ENCODE data around the gene LRRC74B. TPM values are rescaled to one million over a fixed set of nuclear protein-coding genes. Genes with fewer than 3 reads are reported as not detected.
"Not testable (repeated sequence)": the region's sequence is repeated elsewhere in the genome, so short reads cannot be mapped to it uniquely, and the experiment has no call there.

The LRRC74B gene
- total RNA-seq, 1 donor from 2014 or later: under 0.01 TPM

DNA sequence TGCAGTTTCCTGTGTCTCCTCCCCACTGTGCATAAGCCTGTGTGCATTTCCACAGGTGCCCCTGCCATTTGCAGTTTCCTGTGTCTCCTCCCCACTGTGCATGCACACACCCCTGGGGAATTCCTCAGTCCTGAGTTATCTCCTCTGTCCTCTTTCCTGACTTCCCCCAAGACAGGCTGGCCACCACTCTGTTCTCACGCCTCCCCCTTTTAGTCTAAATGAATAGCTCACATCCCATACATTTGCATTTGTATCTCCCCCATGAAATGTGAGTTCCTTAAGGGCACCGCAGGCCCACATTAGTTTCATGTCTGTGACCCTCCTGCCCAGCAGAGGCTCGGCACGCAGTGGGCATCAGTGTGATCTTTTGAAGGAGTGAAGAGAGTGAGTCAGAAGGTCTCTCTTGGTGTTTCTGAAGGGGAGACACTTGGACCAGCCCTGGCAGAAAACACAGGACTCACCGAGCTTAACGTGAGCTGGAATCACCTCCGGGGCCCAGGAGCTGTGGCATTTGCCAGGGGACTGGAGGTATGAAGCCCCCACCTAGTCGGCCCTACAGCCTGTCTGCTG is 6.2 kb downstream of the LRRC74B start:
- FAIRE-seq (no peak), DNase-seq (ENCODE audit: low spot score in 2 of 2) (no peak)

- FAIRE-seq: no peak
- no peak for DNase-seq (ENCODE audit: low spot score in 2 of 2)
These were observed 7.1 kb downstream of the LRRC74B start for GRCh38 chr22:21052715-21053459.

DNA sequence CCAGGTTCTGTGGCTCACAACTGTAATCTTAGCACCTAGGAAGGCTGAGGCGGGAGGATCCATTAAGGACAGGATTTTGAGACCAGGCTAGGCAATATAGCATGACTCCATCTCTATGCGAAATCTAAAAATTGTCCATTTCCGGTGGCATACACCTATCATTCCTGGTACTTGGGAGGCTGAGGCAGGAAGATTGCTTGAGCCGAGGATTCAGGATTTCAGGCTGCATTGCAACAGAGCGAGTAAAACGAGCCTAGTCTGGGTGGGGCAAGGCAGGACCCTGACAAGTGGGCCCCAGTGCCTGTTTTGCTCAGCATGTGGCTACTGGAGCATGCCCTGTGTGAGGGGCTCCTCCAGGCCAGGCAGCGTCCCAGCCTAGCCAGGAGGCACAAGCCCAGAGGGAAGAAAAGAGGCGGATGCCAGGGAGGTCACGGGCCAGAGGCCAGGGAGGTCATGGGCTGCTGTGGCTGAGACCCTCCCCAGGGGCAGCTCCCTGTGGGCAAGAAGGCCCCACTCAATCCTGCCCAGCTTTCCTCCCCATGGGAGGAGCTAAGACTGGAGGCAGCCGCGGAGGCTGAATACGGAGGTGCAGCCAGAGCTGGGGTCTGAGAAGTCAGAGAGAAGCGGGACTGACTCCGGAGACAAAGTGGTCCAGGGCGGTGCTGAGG is 8.4 kb downstream of the LRRC74B start:
- DNase-seq (ENCODE audit: low spot score in 2 of 2): no peak
- no peak for FAIRE-seq

DNA sequence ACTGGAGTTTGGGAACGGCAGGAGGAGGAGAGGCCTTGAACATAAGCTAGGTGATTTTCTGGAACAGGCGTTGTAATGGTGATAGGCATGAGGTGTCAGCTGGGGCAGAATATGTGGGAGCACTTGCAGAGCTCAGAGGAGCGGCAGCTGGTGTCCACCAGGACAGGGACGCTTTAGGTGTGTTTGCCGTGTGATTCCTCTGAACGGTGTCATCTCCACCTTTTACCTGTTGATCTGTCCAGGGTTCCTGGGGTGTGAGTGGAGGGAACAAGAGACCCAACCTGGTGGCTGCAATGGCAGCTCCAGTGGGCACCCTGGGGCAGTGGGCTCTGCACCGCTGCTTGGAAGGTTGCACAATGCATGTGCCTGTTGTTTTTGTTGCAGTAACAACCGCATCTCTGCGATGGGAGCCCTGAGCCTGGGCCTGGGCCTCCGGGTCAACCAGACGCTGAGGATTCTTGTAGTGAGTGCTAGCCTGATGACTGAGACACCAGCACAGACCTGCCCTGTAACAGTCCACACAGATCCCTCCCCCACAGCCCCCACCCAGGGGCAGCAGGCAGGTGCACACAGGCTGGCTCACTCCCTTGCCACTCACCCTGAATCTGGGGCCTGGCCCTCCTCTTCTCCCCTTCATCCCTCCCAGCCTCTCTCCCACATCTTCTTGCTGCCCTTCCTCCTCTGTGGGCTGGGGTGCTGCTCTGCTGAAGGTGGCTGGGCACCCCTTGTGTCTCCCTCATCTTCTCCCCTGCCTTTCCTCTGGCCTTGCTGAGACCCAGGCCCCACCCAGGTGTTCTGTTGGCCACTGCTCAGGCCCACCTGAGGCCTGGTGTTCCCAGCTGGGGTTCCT is 9.2 kb downstream of the LRRC74B start:
- FAIRE-seq (no peak), DNase-seq (ENCODE audit: low spot score in 2 of 2) (no peak)

DNA sequence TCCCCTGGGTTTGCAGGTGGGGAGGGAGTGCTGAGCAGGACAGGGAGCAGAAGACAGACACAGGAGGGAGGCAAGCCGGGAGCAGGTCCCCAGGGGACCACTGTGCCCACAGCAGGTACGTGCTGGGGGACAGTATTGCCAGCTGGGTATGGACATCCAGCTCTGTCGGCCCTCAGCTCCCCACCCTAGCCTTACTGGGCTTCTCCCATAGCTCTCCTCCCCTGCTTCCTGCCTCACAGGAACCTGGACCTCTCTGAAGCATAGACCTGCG is 9.8 kb downstream of the LRRC74B start:
- FAIRE-seq (no peak), DNase-seq (ENCODE audit: low spot score in 2 of 2) (no peak)

DNA sequence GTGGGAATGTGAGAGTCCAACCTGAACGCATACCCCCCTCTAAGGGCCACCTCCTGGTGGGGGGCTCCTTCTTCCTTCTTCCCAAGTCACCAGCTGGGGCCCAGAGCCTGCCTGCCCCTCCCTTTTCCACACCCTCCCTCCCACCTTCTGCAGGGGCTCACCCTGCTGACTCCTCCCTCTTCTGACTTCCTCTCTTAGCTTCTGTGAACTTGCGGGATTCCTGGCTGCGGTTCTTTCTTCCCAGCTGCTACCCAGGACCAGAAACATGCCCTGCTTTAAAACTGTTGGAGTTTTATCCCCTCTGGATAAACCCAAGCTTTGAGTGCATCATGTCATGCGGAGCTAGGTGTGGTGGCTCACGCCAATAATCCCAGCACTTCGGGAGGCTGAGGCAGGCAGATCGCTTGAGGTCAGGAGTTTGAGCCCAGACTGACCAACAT is 10.2 kb downstream of the LRRC74B start:
- FAIRE-seq (no peak), DNase-seq (ENCODE audit: low spot score in 2 of 2) (no peak)

DNA sequence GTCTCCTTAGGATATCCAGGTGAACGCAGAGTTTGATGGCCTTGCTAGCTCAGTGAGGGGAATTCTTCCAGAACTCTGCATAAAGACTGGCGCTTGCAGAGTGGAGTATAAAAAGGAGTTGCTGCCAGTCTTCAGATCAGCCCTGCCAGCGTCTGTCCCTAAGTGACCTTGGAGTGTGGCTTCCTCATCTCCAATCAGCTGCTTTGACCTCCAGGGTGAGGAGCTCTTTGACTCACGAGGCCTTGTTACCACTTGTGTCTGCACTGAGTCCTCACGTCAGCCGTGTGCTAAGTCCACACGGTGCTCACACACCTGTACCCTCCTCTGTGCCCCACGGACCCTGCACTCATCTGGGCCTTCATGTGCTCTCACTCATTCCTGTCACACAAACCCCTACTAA is 14.6 kb downstream of the LRRC74B start:
- DNase-seq (ENCODE audit: low spot score in 2 of 2); FAIRE-seq: not testable (repeated sequence)

DNA sequence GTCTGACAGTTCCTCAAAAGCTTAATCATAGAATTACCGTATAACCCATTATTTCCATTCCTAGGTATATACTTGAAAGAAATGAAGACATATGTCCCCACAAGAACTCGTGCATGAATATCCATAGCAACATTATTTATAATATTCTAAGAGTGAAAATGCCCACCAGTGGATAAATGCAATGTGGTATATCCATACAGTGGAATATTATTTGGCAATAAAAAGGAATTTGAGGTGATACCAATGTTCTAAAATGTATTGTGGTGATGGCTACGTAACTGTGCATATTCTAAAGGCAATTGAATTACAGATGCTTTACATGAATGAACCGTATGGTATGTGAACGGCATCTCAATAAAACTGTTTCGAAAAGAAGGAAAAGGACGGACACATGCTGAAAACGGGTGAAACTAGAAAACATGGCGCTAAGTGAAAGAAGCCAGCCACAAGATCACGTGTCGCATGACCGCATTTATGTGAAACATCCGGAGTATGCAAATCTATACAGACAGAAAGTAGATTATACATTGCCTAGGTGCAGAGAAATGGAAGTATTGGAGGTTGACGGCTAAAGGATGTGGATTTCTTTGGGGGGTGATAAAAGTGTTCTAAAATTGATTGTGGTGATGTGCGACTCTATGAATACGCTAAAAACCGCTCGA is 16.0 kb downstream of the LRRC74B start:
- not testable (repeated sequence) for FAIRE-seq; DNase-seq (ENCODE audit: low spot score in 2 of 2)

- not testable (repeated sequence) for FAIRE-seq; DNase-seq (ENCODE audit: low spot score in 2 of 2)
These were observed 18.7 kb downstream of the LRRC74B start for GRCh38 chr22:21064425-21064824.

DNA sequence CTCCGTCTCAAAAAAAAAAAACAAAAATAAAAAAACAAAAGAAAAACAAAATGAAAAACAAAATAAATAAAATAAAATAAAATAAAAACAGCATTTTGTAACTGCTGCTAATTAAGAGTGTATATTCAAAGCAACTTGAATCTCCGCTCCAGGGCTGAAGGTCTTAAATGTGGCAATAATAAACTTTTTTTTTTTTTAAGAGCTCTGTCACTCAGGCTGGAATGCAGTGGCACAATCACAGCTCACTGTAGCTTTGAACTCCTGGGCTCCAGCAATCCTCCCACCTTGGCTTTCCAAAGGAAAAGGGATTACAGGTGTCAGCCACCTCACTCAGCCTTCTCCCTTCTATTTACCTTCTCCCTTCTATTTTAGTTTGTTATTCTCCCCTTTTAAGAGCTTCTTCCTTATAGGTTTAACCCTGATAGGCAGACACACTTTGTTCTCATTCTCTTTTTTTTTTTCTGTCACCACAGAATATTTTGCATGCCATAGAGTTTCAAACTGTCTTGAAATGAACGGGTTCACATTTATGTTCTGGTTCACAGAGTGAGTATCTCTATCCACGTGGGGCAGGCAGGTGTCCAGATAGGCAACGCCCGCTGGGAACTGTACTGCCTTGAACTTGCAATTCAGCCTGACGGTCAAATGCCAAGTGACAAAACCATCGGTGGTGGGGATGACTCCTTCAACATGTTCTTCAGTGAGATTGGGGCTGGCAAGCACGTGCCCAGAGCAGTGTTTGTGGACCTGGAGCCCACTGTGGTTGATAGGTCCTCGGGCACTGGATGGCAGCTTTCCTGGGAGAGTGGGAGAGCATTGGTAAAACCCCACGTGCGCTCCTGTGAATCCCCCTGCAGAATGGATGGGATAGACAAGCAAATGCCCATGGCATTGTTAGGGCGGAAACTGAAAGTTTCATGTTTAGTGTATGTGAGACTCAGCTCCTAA is 19.4 kb downstream of the LRRC74B start:
- FAIRE-seq: no peak

DNA sequence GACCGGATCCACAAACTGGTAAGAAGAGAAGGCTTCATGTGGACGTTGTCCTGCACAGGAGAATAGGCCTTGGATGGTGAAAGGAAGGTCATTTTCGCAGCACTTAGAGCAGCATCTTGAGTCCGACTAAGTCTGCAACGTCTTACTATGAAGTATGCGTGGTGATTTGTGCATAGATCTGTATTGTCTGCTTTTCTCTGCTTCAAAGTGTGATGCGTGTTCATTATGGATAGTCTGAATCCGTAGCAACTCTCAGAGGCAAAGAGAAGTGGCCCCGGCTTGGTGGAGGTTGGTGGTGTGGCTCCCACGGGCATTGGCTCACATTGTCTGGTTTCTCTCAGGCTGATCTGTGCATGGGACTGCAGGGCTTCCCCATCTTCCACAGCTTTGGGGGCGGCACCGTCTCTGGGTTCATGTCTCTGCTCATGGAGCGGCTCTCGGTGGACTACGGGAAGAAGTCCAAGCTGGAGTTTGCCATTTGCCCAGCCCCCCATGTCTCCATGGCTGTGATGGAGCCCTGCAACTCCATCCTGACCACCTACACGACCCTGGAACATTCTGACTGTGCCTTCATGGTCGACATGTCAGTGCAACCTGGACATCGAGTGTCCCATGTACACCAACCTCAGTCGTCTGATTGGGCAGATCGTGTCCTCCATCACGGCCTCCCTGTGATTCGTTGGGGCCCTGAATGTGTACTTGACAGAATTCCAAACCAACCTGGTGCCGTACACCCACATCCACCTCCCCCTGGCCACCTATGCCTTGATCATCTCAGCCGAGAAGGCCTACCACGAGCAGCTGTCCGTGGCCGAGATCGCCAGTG is 21.5 kb downstream of the LRRC74B start:
- FAIRE-seq: no peak
- no peak for DNase-seq (ENCODE audit: low spot score in 2 of 2)

More for the DNA sequence above, 19.4 kb downstream of the LRRC74B start:
- no peak for DNase-seq (ENCODE audit: low spot score in 2 of 2)

GRCh38 chr22:21067901-21068680 is 22.3 kb downstream of the LRRC74B start:
- FAIRE-seq (no peak), DNase-seq (ENCODE audit: low spot score in 2 of 2) (no peak)

- DNase-seq (ENCODE audit: low spot score in 2 of 2): no peak
- FAIRE-seq: no peak
These were observed 23.0 kb downstream of the LRRC74B start for GRCh38 chr22:21068681-21069276.

GRCh38 chr22:21069375-21069774 is 23.6 kb downstream of the LRRC74B start:
- FAIRE-seq: no peak

GRCh38 chr22:21070690-21071615 is 25.2 kb downstream of the LRRC74B start:
- DNase-seq (ENCODE audit: low spot score in 2 of 2) (no peak), FAIRE-seq (no peak)

More at GRCh38 chr22:21069375-21069774, 23.6 kb downstream of the LRRC74B start:
- DNase-seq (ENCODE audit: low spot score in 2 of 2): no peak

DNA sequence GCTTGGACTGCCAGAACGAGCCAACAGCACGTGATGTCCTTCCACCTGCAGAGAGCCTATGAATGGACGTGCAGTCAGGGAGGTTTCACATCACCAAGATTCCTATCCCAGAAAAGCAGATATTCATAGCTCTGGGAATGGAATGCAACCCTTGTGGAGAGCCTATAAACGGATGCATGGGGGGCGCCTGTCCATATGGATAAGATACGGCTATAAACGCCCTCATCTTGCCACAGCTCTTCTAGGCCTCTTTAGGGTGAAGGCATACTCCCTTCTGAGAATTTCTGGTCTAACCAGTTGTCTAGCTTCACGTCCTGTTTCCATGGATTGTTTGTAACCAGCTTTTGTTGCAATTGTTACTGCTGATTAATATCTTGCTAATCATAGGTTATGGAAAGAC is 26.1 kb downstream of the LRRC74B start:
- DNase-seq (ENCODE audit: low spot score in 2 of 2); FAIRE-seq: not testable (repeated sequence)

Measured in frontal cortex (tissue), 4 donors.